SK-N-SH (cell line): ENCODE measurements around the gene BDKRB2.

Experiments
- EP300 ChIP-seq, 2 experiments: IDR thresholded peaks; 2 replicates each; pipeline versions ENCODE4 v1.4.0 to v1.6.1; 2012; ENCODE audit warnings: borderline replicate concordance in 1 of 2, low read depth in 1 of 2, low read length in 1 of 2
- EZH2phosphoT487 ChIP-seq: fragments of 200-600 bp; sonication (generic); IDR thresholded peaks from 2 replicates; pipeline ENCODE4 v1.6.1; 2017; ENCODE audit warnings: low read depth, mixed run types, mild to moderate bottlenecking, antibody characterized with exemption, moderate library complexity, borderline replicate concordance
- POLR2AphosphoS5 ChIP-seq: IDR thresholded peaks from 2 replicates; pipeline ENCODE4 v1.6.1; 2012; ENCODE audit warnings: low read depth, low read length
- RAD21 ChIP-seq: IDR thresholded peaks from 2 replicates; pipeline ENCODE4 v1.6.1; 2012; ENCODE audit warnings: mild to moderate bottlenecking, low read length
- SIN3A ChIP-seq: IDR thresholded peaks from 2 replicates; pipeline ENCODE4 v1.6.1; 2012; ENCODE audit warnings: low read depth, mild to moderate bottlenecking, low read length, moderate library complexity, borderline replicate concordance
- YY1 ChIP-seq: IDR thresholded peaks from 2 replicates; pipeline ENCODE4 v1.4.0; 2012; ENCODE audit warnings: low read depth, mild to moderate bottlenecking
- TF ChIP-seq, protein P1 (sequence below): fragments of 200-600 bp; sonication (generic); IDR thresholded peaks from 2 replicates; pipeline ENCODE4 v1.6.1; 2017; ENCODE audit warnings: antibody characterized with exemption, mild to moderate bottlenecking, moderate library complexity
- TF ChIP-seq, protein P2 (sequence below): fragments of 150-350 bp; IDR thresholded peaks from 2 replicates; pipeline ENCODE4 v1.6.1; 2017; ENCODE audit warnings: antibody characterized with exemption, low read length, low read depth, borderline replicate concordance
- TF ChIP-seq, protein P3 (sequence below): IDR thresholded peaks from 2 replicates; pipeline ENCODE4 v1.4.0; 2012; ENCODE audit warnings: low read depth
- TF ChIP-seq, protein P4 (sequence below): IDR thresholded peaks from 2 replicates; pipeline ENCODE4 v1.6.1; 2012; ENCODE audit warnings: mild to moderate bottlenecking, low read depth, low read length, moderate library complexity

DNA sequence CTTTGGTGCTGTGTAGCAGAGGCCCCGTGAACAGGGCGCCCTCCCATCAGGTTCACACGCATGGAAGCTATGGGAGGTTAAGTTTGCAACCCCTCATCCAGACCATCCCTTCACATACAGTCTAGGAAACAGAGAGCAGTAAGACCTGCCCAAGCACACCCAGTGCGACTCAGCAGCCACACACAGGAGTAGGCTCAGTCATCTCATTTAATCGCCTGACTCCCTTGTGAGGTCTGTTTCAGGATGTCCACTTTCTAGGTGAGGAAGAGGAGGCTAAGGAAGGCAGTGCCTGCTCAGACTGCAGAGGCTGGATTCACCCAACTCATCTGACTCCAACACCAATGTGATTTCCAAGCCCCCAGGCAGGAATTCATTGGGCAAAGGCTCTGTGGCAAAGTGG is 63.3 kb downstream of the BDKRB2 start:
- TF ChIP-seq POLR2AphosphoS5 (no peak), YY1 (no peak), SIN3A (no peak), RAD21 (no peak), EZH2phosphoT487 (no peak), EP300 (IDR thresholded peaks at IDR 0.05; ENCODE audit: borderline replicate concordance in 1 of 2, low read depth in 1 of 2, low read length in 1 of 2) (no peak)
- TF ChIP-seq, protein P1, sequence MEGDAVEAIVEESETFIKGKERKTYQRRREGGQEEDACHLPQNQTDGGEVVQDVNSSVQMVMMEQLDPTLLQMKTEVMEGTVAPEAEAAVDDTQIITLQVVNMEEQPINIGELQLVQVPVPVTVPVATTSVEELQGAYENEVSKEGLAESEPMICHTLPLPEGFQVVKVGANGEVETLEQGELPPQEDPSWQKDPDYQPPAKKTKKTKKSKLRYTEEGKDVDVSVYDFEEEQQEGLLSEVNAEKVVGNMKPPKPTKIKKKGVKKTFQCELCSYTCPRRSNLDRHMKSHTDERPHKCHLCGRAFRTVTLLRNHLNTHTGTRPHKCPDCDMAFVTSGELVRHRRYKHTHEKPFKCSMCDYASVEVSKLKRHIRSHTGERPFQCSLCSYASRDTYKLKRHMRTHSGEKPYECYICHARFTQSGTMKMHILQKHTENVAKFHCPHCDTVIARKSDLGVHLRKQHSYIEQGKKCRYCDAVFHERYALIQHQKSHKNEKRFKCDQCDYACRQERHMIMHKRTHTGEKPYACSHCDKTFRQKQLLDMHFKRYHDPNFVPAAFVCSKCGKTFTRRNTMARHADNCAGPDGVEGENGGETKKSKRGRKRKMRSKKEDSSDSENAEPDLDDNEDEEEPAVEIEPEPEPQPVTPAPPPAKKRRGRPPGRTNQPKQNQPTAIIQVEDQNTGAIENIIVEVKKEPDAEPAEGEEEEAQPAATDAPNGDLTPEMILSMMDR, result no peak
- TF ChIP-seq, protein P2, sequence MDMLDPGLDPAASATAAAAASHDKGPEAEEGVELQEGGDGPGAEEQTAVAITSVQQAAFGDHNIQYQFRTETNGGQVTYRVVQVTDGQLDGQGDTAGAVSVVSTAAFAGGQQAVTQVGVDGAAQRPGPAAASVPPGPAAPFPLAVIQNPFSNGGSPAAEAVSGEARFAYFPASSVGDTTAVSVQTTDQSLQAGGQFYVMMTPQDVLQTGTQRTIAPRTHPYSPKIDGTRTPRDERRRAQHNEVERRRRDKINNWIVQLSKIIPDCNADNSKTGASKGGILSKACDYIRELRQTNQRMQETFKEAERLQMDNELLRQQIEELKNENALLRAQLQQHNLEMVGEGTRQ, result no peak
- TF ChIP-seq, protein P3, sequence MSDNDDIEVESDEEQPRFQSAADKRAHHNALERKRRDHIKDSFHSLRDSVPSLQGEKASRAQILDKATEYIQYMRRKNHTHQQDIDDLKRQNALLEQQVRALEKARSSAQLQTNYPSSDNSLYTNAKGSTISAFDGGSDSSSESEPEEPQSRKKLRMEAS, result no peak
- TF ChIP-seq, protein P4, sequence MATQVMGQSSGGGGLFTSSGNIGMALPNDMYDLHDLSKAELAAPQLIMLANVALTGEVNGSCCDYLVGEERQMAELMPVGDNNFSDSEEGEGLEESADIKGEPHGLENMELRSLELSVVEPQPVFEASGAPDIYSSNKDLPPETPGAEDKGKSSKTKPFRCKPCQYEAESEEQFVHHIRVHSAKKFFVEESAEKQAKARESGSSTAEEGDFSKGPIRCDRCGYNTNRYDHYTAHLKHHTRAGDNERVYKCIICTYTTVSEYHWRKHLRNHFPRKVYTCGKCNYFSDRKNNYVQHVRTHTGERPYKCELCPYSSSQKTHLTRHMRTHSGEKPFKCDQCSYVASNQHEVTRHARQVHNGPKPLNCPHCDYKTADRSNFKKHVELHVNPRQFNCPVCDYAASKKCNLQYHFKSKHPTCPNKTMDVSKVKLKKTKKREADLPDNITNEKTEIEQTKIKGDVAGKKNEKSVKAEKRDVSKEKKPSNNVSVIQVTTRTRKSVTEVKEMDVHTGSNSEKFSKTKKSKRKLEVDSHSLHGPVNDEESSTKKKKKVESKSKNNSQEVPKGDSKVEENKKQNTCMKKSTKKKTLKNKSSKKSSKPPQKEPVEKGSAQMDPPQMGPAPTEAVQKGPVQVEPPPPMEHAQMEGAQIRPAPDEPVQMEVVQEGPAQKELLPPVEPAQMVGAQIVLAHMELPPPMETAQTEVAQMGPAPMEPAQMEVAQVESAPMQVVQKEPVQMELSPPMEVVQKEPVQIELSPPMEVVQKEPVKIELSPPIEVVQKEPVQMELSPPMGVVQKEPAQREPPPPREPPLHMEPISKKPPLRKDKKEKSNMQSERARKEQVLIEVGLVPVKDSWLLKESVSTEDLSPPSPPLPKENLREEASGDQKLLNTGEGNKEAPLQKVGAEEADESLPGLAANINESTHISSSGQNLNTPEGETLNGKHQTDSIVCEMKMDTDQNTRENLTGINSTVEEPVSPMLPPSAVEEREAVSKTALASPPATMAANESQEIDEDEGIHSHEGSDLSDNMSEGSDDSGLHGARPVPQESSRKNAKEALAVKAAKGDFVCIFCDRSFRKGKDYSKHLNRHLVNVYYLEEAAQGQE, result no peak
